GM21423 (cell line): ENCODE results near the gene HIVEP3.

Source experiments
- ATAC-seq: cut with Tn5 transposase; IDR thresholded peaks from one replicate; pipeline ENCODE4 v1.9.1; 2021; ENCODE audit warnings: mild to moderate bottlenecking, moderate library complexity; ENCODE audit not compliant: unreplicated experiment

HIVEP3 gene

DNA sequence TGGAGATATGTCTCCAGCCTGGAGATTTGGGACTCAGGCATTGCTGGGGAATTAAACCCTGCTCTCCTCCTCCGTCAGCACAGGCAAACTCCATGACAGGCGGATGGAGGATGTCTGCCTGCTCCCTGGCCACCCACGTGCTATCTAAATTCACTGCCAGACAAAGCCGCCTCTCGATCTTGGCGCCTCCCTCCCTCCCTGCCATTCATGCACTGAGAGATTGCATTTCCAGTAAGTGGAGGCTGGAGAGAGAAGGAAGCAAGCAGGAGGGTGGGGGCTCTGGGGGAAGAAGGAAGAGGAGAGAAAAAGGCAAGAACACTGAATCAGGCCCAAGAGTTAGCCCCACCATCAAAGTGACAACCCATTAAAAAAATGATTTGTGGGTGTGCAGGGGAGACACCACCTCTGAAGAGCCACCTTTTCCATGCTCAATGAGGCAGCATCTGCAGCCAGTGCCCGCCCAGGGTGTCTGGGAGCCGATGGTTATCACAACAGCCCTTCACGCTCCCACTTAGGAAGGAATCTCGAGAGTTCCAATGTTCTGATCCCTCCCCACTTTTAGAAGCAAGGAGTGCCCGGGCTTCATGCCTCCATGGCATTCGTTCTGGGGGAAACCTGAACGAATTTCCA, 183.0 kb downstream of the HIVEP3 start:
- no peak for ATAC-seq

DNA sequence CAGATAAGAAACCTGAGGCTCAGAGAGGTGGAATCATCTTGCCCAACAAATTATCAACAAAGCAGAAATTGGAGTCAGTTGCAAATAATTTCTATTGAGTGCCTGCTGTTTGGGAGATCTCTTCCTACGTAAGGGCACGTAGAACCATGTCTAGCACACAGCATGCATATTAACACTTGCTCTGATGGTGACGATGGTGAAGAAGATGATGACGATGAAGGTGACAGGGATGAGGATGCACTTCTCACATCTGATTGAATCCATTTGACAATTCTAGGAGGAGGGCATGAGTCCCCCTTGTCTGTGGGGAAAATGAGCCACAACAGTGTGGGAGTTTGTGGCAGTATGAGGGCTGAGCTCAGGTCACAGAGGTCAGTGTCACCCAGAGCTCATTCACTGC, 183.6 kb downstream of the HIVEP3 start:
- ATAC-seq = no peak

DNA sequence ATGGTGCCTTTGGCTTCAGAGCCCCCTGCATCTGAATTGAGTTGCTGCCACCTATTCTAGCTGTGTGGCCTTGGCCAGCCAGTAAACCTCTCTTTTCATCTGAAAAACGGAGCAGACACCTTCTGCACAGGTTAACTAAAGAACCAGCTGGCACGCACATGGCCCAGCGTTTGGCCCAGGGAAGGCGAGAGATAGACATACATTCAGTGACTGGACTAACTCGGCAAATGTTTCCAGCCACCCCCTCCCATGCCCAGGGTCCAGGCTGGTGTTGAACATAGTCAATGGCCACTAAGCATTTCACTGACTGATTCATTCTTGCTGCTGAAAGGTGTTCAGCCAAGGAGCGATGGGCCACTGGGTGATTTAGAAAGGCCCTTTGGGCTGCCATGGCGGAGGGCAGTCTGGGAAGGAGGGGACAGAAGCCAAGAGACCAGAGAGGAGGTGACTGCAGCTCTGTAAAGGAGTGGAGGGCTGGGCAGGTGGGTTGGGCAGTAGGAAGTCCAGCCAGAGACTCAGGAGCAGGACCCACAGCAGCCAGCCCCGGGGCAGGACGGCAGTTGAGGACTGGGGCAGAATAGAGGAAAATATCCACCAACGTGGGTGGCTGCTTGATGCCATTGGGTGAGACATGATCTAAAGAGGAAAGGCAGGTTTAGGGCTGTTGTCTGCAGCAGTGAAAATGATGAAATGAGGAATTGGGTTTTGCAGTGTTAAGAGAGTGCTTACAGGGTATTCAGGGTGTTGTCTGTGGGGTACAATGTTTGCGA, 184.3 kb downstream of the HIVEP3 start:
- no peak for ATAC-seq

DNA sequence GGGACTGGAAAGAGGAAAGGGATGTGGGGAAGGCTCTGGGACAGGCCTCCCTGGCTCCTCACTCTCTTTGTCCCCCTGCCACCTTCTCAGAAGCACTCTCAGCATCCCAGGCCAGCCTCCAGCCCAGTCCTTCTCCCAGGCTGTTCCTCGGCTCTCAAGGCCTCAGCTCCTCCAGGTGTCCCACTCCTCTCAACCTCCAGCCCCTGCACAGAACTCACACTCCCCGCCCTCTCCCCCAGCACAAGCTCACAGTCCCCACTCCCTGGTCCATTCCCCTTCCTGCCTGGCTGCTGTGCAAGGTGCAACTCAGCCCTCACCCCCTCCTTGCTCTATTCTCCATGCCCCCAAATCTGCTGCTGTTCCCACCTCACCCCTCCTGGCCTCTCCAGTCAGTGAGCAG, 185.0 kb downstream of the HIVEP3 start:
- no peak for ATAC-seq

DNA sequence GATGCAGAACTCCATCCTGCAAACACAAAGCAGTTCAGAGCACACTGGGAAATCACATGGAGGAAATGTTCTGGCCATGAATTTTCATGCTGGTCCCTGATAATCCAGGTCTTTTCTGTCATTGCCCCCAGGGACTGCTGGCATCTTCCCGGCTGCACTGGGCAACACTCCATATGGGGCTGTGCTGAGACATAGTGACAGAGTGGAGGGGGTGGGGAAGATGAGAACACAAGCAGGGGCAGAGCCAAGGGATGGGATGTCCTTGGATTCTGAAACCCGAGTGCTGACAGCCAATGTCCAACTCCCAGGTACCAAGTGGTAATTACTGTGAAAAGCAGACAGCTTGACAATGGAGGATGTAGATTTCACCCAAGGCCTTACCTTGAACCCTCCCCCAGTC, 185.7 kb downstream of the HIVEP3 start:
- no peak for ATAC-seq

DNA sequence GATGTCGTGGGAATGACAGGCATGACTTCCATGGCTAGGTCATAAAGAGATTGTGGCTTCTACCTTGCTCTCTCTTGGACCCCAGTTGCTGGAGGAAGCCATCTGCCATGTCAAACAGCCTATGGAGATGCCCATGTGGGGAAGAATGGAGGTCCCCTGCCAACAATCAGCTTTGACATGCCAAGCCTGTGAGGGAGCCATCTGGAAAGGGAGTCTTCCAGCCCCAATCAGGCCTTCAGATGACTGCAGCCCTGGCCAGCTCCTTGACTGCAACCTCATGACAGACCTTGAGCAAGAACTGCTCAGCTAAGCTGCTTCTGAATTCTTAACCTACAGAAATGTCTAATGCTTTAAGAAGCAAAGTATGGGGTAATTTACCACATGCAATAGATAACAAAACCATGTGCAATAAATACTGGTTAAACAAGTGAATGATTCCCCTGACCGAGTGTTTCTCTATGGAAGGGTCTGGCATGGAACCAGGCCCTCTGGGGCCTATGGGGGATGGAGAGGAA, 187.1 kb downstream of the HIVEP3 start:
- ATAC-seq = no peak

DNA sequence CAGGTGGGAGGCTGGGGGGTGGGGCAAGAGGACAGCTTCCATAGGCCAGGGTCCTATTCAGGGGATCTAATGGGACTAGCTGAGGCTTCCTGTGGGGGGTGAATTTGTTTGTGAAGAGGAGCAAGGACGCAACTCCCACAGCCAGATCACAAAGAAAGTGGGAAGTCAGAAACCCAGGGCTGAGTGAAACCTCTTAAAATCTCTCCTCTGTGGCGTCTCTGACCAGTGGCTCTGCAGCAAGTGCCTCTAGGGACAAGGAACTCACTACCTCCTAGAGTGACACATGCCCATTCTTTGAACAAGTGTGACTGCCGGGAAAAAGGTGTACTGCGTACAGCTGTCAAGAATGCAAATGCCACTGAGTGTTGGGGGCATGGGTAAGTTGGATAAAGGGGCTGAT, 187.9 kb downstream of the HIVEP3 start:
- no peak for ATAC-seq

DNA sequence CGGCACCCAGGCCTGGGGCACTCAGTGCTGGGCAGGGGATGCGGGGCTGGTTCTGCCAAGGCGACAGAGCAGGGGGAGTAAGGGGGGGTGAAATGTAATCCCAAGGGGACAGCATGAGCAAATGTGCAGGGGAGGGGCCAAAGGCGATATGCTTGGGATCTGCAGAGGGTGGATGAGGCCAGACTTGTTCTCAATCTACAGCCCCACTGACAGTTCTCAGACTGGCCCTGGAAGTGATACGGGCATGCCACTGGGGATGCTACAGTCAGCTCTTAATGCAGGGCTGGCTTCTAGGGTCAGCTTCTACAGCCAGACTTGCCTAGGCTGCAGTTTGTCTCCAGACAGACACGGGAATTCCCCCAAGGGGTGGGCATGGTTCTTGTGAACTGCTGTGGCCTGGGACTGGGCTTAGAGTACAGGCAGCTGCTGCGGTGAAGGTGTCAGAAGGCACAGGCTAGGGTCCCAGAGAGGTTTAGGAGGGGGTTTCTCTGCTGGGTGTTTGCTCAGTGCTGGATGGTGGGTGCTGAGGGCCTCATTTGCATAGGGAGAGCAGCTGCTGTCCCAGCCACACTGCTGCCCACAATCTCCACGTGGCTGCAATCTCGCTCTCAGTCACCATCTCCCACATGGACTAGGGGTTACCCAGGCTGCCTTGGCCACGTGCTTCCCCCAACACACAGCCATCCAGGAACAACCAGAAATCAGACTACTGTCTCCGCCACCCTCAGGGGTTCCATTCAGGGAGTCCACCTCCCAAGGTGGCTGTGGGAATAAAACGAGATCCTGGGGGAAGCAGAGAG, 190.1 kb downstream of the HIVEP3 start:
- ATAC-seq = peak; percentile 76

DNA sequence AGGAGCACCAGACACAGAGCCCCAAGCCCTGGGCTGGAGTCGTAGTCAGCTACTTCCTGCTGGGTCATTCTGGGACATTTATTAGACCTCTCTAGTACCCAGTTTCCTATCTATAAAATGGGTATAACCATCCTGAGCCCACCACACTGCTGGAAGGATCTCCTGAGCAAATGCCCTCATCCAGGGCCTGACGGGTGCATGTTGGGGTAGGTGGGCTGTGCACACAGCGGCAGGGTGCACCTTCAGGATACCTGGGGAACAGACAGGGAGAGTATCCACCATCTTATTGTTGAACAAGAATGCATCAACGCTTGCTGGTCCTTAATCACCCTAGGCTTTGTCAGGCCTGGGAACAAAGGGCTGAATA, 191.0 kb downstream of the HIVEP3 start:
- ATAC-seq = no peak

DNA sequence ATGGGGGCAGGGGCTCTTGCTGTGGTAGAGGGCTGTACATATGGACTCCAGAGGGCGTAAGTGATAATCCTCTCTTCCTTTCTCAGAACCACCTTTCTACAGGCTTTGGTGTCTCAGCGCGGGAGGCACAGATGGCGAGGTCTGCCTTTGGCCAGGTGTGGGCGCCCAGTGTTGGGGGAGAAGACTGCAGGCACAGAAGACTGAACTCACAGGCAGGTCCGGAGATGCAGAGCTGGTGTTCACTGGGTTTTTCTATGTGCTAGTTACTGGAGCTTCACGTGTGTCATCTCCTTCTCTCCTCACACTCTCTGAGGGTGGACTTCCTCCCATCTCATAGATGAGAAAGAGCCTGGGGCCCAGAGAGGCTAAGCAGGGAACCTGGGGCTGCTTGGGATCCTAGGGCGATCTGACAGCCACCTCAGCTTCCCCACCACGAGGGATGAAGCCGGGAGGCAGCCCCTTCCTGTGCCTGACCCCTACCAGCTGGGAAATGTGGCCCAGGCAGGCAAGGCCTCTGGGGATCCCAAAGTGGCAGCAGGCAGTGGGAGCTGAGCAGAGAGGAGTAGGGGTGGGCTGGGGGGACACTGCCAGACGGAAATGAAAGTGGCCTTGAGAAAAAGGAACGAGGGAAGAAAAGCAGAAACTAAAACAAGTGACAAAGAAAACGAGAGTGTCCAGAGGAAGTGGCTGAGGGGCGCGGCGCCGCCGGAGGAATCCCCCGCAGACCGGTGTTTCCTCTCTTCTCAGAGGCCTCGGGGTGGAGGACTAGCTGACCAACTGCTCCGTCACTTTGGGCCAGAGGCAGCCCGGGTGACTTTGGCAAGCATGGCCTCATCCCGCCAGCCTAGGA, 191.6 kb downstream of the HIVEP3 start:
- ATAC-seq = peak; percentile 34

DNA sequence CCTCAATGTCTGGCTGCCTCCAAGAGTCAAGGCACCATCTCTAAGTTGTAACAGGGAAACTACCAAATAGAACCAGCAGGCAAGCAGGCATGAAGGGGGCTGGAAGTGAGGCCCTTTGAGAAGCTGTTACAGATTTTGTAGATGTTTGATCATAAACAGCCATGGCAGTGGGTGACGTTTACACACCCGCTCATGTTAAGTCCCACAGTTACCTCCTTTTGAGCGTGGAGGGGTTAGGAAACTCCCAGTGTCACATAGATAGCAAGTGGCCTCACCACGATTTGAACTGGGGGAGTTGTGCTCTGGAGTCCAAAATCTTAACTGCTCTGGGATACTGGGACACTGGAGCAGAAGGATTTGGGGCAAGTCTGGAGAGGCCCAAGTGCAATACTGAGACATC, 192.4 kb downstream of the HIVEP3 start:
- ATAC-seq = no peak

DNA sequence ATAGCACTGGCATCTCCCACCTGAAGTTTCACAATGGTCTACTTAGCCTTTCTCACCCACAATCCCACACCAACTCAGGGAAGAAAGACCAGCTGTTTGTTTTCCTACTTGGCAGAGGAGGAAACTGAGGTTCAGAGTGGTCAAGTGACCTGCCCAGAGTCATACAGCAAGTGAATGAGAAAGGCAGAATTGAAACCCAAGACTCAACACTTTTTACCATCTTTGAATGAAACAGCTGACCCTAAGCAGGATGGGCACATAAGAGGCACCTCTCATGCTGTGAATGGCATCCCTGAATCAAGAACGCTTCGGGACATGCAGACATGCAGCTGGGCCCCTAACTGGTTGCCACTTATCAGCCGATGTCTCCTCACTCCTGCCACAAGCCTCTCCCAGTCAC, 193.8 kb downstream of the HIVEP3 start:
- ATAC-seq = no peak

DNA sequence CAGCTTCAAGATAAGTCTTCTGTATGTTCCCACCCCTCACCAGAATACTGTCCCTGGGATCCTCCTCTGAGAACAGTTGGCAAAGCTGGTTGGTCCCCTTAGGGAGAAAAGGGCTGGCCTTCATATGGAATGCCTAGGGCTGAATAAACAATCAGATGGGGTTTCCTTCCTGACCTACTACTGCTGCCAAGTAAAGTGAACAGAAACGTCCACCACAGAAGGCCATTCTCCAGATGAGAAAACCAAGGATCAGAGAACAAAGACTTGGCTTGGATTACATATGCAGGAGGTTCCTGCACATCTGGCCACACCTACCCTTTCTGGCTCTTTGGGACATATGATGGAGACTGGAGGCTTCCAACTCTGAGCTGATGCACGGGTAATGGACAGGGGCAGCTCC, 194.5 kb downstream of the HIVEP3 start:
- ATAC-seq = no peak

DNA sequence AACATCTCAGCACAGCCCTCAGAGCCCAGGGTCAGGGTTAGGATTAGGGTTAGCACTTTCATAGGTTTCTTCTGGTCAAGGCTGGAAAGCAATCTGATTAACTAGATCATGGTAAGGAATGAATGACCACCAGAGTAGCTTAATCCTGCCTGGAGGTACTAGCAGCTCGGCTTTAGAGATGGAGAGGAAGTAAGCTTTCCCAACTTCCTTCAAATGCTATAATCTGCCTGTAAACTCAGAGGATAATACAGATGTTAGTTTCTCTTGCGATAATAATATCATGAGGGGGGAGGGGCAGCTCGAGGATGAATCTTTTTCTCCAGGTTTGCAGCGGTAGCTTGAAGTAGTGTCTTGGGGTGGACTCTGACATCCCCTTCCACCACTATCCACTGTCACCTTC, 194.9 kb downstream of the HIVEP3 start:
- no peak for ATAC-seq

DNA sequence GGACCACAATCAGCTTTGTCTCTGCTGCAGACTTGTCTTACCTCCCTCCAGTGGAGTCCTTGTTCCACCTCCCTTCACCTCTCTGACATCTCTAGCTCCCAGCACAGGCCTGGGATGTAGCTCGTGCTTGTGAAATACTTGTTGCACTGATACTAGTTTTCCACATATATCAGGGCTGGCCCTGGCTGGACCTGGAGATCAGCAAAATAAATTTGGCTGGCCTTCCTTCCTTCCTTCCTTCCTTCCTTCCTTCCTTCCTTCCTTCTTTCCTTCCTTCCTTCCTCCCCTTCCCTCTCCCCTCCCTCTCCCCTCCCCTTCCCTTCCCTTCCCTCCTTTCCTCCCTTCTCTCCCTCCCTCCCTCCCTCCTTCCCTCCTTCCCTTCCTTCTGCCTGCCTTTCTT, 196.5 kb downstream of the HIVEP3 start:
- no peak for ATAC-seq

DNA sequence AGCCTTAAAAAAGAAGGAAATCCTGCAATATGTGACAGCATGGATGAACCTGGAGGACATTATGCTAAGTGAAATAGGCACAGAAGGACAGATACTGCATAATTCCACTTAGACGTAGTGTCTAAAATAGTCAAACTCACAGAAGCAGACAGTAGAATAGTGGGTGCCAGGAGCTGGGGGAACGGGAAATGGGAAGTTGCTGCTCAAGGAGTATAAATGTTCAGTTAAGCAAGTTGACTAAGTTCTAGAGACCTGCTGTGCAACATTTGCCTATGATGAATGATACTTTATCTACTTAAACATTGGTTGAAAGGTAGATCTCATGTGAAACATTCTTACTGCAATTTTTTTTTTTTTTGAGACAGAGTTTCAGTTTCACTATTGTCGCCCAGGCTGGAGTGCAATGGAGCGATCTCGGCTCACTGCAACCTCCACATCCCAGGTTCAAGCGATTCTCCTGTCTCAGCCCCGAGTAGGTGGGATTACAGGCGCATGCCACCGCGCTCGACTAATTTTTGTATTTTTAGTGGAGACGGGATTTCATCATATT, 197.8 kb downstream of the HIVEP3 start:
- no peak for ATAC-seq

DNA sequence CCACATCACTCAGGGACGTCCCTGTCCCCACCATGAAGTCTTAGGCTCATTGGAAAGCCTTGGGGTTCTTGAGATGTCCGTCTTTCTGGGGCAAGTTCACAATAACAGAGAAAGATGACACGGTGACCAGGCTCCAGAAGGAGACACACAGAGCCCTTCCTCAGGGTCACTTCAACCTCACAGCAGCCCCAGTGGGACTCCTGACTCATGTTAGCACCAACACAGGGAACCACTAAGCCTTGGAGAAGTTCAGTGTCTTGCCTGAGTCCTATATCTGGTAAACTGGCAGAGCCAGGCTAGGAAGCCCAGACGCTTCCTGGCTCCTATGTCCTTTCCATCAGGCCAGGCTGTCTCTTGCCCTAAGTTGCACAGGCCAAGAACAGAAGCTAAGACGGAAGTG, 199.1 kb downstream of the HIVEP3 start:
- ATAC-seq = no peak

DNA sequence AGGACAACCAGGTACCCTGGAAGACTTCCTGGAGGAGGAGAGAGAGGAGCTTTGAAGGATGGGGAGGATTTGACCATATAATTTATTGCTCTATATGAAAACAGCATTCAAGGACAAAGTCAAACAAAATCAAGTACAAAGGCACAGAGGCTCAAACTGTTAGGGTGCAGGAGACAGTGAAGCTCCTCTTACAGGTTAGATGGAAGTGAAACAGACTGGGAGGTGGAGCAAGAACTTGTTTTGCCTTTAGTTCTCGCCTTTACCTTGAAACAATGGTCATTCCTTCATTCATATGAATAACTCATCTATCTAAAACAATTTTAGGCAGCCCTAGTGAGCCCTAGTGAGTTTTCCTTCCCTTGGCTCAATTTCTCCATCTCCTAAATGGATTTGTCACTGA, 199.6 kb downstream of the HIVEP3 start:
- ATAC-seq = no peak

DNA sequence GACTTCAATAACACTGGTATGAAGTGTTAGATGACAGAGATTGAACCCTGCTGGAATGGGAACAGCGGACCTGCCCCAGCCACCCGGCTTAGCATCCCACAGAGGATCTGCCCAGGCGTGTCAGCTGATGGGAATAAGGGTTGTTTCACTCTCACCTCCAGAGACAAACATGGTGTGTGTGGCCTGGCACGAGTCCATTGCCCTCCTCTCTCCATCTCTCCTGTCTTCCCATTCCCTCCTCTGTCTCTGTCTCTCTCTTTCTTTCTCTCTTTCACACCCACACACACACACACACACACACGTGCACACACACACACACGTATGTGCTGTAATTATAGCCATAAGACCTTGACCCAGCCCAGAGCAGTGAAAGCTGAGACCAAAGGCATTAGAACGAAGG, 200.2 kb downstream of the HIVEP3 start:
- no peak for ATAC-seq
